Tibial nerve (tissue), 3 donors: Measurements from ENCODE around the gene SPDL1.

ENCODE experiments used
- CTCF ChIP-seq, 5 experiments: fragments of 200-600 bp in 3 of 5; fragments of 450-650 bp in 2 of 5; sonication (generic) in 3 of 5; IDR thresholded peaks; one replicate each; pipeline ENCODE4 v1.5.1; 2016 to 2019; ENCODE audit warnings: antibody characterized with exemption in 5 of 5, mild to moderate bottlenecking in 3 of 5, moderate library complexity in 2 of 5
- POLR2A ChIP-seq, 2 donors: fragments of 450-650 bp; IDR thresholded peaks; one replicate each; pipeline ENCODE4 v1.6.1; 2017; ENCODE audit warnings: antibody characterized with exemption in 2 of 2, mild to moderate bottlenecking in 2 of 2, moderate library complexity in 2 of 2

GRCh38 chr5:169637549-169638121, 54.1 kb downstream of the SPDL1 start:
- no peak for TF ChIP-seq CTCF (IDR thresholded peaks at IDR 0.05)
- no peak for TF ChIP-seq POLR2A (IDR thresholded peaks at IDR 0.05)
